ENCODE data around the gene MCF2L2. TPM values are rescaled to one million over a fixed set of nuclear protein-coding genes. Genes with fewer than 3 reads are reported as not detected.

MCF2L2 gene
- total RNA-seq, 2 donors from 2014 or later, result 3.0 to 3.3 TPM

DNA sequence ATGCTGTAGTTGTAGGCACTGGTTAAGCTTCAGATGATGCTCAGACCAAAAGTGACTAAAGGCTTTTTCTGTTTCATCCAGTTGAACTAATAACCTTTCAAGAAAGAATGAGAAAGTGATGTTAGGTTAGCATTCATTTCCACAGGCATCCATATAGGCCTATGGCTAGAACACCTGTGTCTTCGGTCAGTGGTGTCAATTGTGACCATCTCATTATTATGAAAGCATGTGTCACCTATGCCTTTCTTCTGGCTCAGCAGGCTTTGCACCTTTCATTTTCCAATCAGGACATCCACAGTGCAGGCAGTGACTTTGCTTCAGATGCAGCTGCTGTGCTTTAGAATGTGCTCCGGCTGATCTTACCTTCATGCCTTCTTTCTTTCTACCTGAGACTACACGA lies 117.5 kb downstream of the MCF2L2 start:
- Mint-ChIP-seq H3K27ac (no peak overlapping the region), H3K27me3 (no peaks in the 10 kb centered on the region), H3K36me3 (no peaks in the 10 kb centered on the region), H3K4me1 (ENCODE audit: low read depth in 2 of 2) (peaks cover 8 to 15% of the 10 kb centered on the region in 2 donors), H3K9me3 (no peaks in the 10 kb centered on the region), H3K4me3 (no peak overlapping the region)
- DNase-seq (ENCODE audit: low spot score) (no peak), ATAC-seq (no peak)

DNA sequence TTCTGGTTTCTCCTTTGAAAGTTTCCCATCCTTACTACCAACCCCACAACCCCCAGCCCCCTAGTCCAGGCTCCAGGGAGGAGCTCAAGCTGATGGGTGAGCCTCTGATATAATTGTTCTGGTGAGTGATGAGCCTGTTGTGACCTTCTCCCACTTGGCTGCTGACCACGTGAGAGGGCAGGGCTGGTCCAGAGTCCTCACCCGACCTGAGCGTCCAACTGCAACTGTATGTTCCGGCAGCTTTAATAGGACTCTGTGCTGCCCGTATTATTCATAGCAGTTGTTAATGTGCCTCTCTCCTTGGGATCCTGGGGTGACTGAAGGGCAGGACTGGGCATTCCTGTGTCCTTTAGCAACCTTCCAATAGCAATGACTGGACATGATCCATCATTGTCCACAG lies 119.1 kb downstream of the MCF2L2 start:
- Mint-ChIP-seq H3K4me1 (ENCODE audit: low read depth in 2 of 2) (peaks cover 8 to 15% of the 10 kb centered on the region in 2 donors), H3K27me3 (no peaks in the 10 kb centered on the region), H3K36me3 (no peaks in the 10 kb centered on the region), H3K27ac (no peak overlapping the region), H3K9me3 (no peaks in the 10 kb centered on the region), H3K4me3 (no peak overlapping the region)
- ATAC-seq (no peak), DNase-seq (ENCODE audit: low spot score) (no peak)

DNA sequence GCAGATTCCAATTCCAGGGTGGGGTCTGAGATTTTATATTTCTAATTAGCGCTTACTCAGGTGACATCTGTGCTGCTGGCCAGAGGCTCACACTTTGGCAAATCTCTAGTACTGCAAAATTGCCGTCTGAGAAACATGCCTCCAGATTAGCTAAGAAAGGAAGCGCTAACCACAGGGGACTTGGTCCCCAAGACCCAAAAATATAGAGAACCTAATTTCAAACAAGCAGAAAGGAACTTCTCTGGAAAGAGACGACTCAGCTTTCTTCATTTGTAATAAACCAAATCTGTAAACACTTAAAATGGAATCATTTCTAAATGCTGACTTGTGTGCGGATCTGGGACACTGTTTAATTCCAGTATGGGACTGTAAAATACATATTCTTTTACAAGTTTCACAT lies 119.7 kb downstream of the MCF2L2 start:
- H3K4me3 Mint-ChIP-seq, result no peak overlapping the region
- H3K4me1 Mint-ChIP-seq (ENCODE audit: low read depth in 2 of 2), result peaks cover 8 to 18% of the 10 kb centered on the region in 2 donors
- no peaks in the 10 kb centered on the region for H3K9me3 Mint-ChIP-seq
- no peaks in the 10 kb centered on the region for H3K27me3 Mint-ChIP-seq
- DNase-seq (ENCODE audit: low spot score) (no peak), ATAC-seq (no peak)
- H3K27ac Mint-ChIP-seq, result no peak overlapping the region
- no peaks in the 10 kb centered on the region for H3K36me3 Mint-ChIP-seq

DNA sequence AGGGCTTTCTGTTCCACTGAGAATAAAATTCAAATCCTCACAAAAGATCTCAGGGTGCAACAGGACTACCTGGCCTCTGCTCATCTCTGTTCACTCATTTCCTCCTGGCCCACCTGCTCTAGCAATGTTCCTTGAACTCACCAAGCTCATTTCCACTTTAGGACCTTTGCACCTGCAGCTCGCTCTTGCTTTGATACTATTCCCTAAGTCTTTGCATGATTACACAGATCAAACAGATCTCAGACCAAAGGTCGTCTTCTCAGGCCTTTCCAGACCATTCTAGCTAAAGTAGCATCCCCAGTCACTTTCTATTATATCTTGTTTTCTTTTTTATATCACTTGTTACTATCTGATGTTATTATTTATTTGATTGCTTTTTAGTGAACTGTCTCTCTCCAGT lies 120.7 kb downstream of the MCF2L2 start:
- peak overlapping the region in 1 of 2 donors; percentile 12 for H3K27ac Mint-ChIP-seq
- DNase-seq (ENCODE audit: low spot score), result no peak

DNA sequence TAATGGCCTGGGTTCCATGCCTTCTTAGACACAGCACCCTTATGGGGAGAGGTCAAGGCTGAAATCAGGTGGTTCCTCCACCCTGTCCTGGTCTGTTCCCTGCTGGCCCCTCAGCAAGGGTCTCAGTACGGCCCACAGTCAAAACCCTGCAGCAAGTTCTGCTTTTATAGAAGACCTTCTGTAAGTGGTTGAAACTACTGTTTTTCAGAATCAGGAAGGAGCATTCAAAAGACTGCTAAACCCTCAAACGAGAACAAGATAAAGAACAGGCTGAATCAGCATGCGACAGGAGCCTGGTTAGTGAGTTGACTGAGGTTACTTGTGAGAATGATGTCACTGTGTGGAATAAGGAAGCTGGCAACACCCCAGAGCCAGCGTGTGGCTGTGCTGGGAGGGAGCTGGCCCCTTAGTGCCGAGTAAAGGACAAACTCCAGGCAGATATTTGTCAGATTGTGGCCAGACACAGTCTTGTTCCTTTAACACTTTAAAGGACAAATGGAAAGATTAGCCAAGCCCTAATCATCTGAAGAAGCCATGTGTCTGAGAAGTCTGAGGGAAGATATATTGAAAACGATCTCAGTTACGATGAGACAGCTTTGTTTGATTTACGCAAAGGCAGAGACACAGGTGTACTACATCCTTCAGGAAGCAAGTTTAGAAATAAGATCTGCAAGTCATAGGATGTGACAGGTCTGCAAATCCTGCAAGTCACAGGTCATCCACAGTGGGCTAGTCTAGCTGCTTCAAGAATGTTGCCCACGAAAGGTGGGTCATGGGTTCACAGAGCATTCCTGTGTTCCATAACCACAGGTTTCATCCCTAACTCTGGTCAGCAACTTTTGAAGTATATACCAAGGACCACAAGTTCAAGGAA lies 121.4 kb downstream of the MCF2L2 start:
- DNase-seq (ENCODE audit: low spot score), result no peak
- H3K36me3 Mint-ChIP-seq, result no peaks in the 10 kb centered on the region
- H3K9me3 Mint-ChIP-seq, result no peaks in the 10 kb centered on the region
- H3K4me1 Mint-ChIP-seq (ENCODE audit: low read depth in 2 of 2), result peaks cover 13 to 27% of the 10 kb centered on the region in 2 donors
- H3K27ac Mint-ChIP-seq, result peak overlapping the region in 1 of 2 donors; percentile 67
- no peak overlapping the region for H3K4me3 Mint-ChIP-seq
- peak; percentile 83 to 90 for ATAC-seq
- H3K27me3 Mint-ChIP-seq, result no peaks in the 10 kb centered on the region

More for the DNA sequence above, 120.7 kb downstream of the MCF2L2 start:
- Mint-ChIP-seq H3K27me3 (no peaks in the 10 kb centered on the region), H3K4me3 (no peak overlapping the region), H3K9me3 (no peaks in the 10 kb centered on the region), H3K36me3 (no peaks in the 10 kb centered on the region), H3K4me1 (ENCODE audit: low read depth in 2 of 2) (peaks cover 8 to 23% of the 10 kb centered on the region in 2 donors)
- no peak for ATAC-seq

DNA sequence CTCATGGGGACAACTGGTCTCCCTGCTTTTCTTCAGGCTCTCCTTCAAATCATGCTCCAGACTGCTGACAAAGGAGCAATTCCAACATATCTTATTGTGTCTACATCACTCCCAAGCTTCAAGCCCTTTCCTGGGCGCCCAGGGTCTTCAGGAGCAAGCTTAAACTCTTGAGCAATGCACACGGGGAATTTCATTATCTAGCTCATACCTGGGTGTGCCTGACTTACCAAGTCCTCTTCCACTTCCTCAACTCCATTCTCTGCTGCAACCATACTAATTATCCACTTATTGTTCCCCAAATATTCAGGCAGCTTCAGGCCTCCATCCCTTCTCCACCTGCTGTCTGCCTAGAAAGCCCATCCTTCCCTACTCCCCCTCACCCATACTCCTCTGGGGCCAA lies 124.7 kb downstream of the MCF2L2 start:
- Mint-ChIP-seq H3K36me3 (no peaks in the 10 kb centered on the region), H3K4me1 (ENCODE audit: low read depth in 2 of 2) (peaks cover 20 to 35% of the 10 kb centered on the region in 2 donors), H3K27me3 (no peaks in the 10 kb centered on the region), H3K4me3 (no peak overlapping the region), H3K9me3 (no peaks in the 10 kb centered on the region), H3K27ac (peak overlapping the region in 1 of 2 donors; percentile 12)
- DNase-seq (ENCODE audit: low spot score), result no peak
- ATAC-seq, result no peak

DNA sequence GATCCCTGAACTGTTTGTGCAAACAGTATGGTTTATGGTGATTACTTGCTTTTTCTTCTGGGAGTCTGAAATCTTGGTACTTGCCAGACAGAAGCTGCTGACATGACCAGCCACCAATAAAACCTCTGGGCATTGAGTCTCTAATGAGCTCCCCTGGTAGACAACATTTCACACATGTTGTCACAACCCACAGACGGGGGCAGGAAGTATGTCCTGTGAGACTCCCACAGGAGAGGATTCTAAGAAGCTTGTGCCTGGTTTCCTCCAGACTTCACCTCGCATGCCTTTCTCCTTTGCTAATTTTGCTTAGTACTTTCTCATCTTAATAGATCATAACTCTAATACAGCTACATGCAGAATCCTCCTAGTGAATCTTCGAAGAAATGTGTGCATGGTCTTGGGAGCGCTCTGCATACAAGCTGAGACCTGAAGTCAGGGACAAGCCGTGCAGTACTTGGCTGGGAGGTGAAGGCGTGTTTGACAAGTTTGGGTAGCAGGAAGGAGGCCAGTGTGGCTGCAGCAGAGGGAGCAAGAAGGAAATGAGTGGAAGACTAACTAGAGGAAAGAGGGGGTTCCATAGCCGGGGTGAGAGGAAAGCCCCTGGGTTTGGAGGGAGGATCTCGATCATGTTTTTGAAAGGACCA lies 126.4 kb downstream of the MCF2L2 start:
- no peaks in the 10 kb centered on the region for H3K27me3 Mint-ChIP-seq
- H3K4me1 Mint-ChIP-seq (ENCODE audit: low read depth in 2 of 2), result peaks cover 20 to 29% of the 10 kb centered on the region in 2 donors
- H3K9me3 Mint-ChIP-seq, result no peaks in the 10 kb centered on the region
- ATAC-seq, result peak; percentile 60 to 81
- no peaks in the 10 kb centered on the region for H3K36me3 Mint-ChIP-seq
- no peak for DNase-seq (ENCODE audit: low spot score)
- H3K27ac Mint-ChIP-seq, result peak overlapping the region; percentile 5 to 6
- peak overlapping the region; percentile 9 for H3K4me3 Mint-ChIP-seq

DNA sequence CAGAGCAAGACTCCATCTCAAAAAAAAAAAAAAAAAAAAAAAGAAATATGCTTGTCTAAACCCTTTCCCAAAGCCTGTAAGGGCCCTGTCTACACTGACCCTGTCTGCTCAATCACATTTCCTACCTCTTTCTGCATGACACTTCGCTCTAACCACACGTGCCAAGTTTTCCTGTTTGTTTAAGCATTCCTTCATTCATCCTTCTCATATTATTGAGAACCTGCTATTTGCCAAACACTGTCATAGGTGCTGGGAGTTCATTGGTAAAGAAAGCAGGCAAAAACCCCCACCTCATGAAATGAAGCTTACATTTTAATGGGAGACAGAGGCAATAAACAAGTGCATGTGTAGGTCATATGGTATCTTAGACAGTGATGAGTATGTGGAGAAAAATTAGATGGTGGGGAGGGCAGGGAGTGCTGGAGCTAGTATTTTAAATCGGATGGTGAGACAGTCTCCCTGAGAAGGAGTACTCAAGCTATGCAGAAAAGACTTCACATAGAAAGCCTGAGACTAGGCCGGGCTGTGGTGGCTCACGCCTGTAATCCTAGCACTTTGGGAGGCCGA lies 127.3 kb downstream of the MCF2L2 start:
- Mint-ChIP-seq H3K4me1 (ENCODE audit: low read depth in 2 of 2) (peaks cover 12 to 19% of the 10 kb centered on the region in 2 donors), H3K36me3 (no peaks in the 10 kb centered on the region), H3K27me3 (no peaks in the 10 kb centered on the region)

DNA sequence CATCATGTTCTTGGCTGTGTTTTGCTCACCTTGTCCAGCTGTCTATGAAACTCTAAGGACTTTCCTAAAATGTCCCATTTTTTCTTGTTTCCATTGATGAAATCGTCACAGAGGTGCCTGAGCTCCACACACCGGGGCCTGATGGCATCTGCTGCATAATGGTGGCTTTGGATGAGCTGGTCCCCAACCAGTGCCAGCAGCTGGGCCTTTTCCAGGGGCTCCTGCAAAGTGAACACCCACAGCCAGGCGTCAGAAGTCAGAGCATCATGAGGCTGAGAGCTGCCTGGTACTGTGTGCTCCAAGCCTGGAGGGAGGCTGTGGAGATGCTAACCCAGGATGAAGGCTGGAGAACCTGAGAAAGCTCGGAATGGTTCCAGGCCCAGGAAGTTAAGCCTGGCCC lies 128.4 kb downstream of the MCF2L2 start:
- H3K4me1 Mint-ChIP-seq (ENCODE audit: low read depth in 2 of 2), result peaks cover 11 to 19% of the 10 kb centered on the region in 2 donors
- no peaks in the 10 kb centered on the region for H3K36me3 Mint-ChIP-seq
- H3K9me3 Mint-ChIP-seq, result no peaks in the 10 kb centered on the region
- no peak overlapping the region for H3K27ac Mint-ChIP-seq
- no peak overlapping the region for H3K4me3 Mint-ChIP-seq
- H3K27me3 Mint-ChIP-seq, result no peaks in the 10 kb centered on the region
- ATAC-seq (no peak), DNase-seq (ENCODE audit: low spot score) (no peak)

More for the DNA sequence above, 127.3 kb downstream of the MCF2L2 start:
- H3K4me3 Mint-ChIP-seq, result no peak overlapping the region
- DNase-seq (ENCODE audit: low spot score) (no peak), ATAC-seq (no peak)
- H3K9me3 Mint-ChIP-seq, result no peaks in the 10 kb centered on the region
- H3K27ac Mint-ChIP-seq, result peak overlapping the region in 1 of 2 donors; percentile 34

DNA sequence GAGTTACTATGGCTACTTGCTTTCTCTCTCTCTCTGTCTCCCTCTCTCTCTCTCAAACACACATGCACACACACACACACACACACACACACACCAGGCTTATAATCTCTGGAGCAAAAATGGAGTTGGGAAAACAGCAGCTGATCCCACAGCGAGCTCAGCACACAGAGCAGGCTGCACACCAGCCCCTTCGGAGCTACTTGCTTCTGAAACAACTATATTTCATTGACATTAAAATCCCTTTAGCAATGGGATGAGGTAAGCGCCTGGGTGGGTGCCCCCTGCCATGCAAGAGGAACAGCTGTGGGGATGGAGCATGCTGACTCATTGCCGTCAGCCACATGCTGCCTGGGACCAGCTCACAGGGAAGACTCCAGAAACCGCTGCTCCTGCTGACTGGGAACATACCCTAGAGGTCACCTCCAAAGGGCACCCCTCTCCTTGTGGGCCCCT lies 129.7 kb downstream of the MCF2L2 start:
- Mint-ChIP-seq H3K9me3 (no peaks in the 10 kb centered on the region), H3K4me3 (no peak overlapping the region), H3K36me3 (no peaks in the 10 kb centered on the region), H3K27ac (no peak overlapping the region), H3K27me3 (no peaks in the 10 kb centered on the region), H3K4me1 (ENCODE audit: low read depth in 2 of 2) (peaks cover 11 to 16% of the 10 kb centered on the region in 2 donors)
- ATAC-seq, result peak in 1 of 2 donors; percentile 24
- no peak for DNase-seq (ENCODE audit: low spot score)

DNA sequence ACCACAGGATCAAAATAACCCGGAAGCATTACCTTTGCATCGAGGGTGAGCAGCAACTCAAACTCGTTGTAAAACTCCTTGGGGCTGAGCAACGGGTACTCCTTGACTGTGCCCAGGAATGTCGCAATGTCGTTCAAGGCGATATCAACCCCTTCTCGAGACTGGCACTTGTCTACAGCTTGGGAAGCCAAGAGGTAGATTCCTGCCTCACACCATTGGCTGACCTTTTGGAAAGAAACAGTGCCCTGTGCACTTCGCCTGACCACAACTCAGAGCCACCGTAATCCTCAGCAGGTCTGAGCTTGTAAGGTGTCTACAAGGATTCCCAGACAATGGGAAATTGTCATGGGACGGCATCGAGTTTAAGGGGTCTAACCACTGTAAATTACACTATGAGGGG lies 131.5 kb downstream of the MCF2L2 start:
- no peak for ATAC-seq
- no peak overlapping the region for H3K4me3 Mint-ChIP-seq
- no peaks in the 10 kb centered on the region for H3K36me3 Mint-ChIP-seq
- peaks cover 6 to 7% of the 10 kb centered on the region in 2 donors for H3K4me1 Mint-ChIP-seq (ENCODE audit: low read depth in 2 of 2)
- DNase-seq (ENCODE audit: low spot score), result no peak
- no peak overlapping the region for H3K27ac Mint-ChIP-seq
- H3K27me3 Mint-ChIP-seq, result no peaks in the 10 kb centered on the region
- H3K9me3 Mint-ChIP-seq, result no peaks in the 10 kb centered on the region

DNA sequence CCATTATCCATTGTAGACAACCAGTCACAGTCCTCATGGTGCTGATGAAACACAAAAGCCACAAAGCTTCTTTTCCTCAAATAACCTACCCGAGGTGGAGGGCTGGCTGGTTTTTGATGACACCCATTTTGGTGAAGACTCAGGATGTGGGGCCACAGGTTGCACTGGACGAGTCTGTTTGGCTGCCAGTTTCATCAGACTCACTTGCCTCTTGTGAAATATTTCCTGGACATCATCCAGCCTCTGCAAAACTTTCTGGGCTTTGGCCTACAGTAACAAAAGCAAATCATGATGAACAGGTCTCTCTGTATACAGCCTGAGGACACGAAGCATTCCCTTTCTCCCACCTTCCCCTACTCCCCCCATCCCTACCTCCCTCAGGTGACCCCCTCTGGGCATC lies 133.2 kb downstream of the MCF2L2 start:
- peak overlapping the region in 1 of 2 donors; percentile 34 for H3K27ac Mint-ChIP-seq
- no peaks in the 10 kb centered on the region for H3K36me3 Mint-ChIP-seq
- DNase-seq (ENCODE audit: low spot score), result no peak
- H3K27me3 Mint-ChIP-seq, result no peaks in the 10 kb centered on the region
- ATAC-seq, result peak; percentile 37 to 73
- H3K9me3 Mint-ChIP-seq, result no peaks in the 10 kb centered on the region
- no peak overlapping the region for H3K4me3 Mint-ChIP-seq
- no peaks in the 10 kb centered on the region for H3K4me1 Mint-ChIP-seq (ENCODE audit: low read depth in 2 of 2)

DNA sequence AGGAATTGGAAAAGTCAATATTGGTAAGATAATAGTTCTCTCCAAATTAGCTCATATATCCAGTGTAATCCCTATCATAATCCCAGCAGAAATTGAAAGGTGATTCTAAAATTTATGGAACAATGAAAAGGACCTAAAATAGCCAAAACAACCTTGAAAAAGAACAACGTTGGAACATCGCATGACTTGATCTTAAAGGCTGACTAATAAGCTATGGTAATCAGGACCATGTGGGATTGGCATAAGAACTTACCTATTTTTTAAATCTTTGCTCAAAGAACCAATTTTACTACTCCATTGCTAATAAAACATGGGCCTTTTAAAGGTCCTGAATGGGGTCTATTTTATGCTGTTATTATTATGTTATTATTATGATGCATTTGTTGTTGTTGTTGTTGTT lies 134.5 kb downstream of the MCF2L2 start:
- H3K27ac Mint-ChIP-seq, result no peak overlapping the region
- DNase-seq (ENCODE audit: low spot score) (no peak), ATAC-seq (no peak)
- H3K36me3 Mint-ChIP-seq, result no peaks in the 10 kb centered on the region
- H3K27me3 Mint-ChIP-seq, result no peaks in the 10 kb centered on the region
- no peaks in the 10 kb centered on the region for H3K9me3 Mint-ChIP-seq
- H3K4me1 Mint-ChIP-seq (ENCODE audit: low read depth in 2 of 2), result no peaks in the 10 kb centered on the region
- no peak overlapping the region for H3K4me3 Mint-ChIP-seq

DNA sequence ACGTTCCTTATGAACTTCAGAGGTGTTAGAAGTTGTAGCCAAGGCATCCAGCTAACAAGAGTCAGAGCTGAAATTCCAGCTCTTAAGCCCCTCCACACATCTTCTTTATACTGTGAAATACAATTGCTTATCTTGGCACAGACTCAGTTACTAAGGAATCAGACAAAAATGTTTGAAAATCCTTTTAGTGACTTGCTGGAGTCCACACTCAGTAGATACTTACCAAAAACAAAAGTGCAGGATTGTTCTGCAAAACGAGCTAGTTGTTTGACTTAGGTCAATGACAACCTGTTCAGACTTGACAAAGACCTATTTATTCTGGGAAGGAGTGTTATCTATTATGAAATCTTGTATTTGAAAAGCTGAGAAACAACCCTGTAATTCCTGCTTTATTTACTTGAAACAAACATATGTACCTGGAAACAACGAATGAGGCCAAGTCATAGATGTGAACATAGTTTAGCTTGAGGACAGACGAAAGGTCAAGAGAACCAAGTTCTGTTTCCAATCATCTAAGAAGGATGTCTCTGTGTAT lies 136.9 kb downstream of the MCF2L2 start:
- DNase-seq (ENCODE audit: low spot score), result no peak
- no peaks in the 10 kb centered on the region for H3K9me3 Mint-ChIP-seq
- no peak overlapping the region for H3K27ac Mint-ChIP-seq
- ATAC-seq, result no peak
- H3K4me1 Mint-ChIP-seq (ENCODE audit: low read depth in 2 of 2), result peaks cover 7% of the 10 kb centered on the region in 2 donors
- H3K4me3 Mint-ChIP-seq, result no peak overlapping the region
- H3K27me3 Mint-ChIP-seq, result no peaks in the 10 kb centered on the region
- no peaks in the 10 kb centered on the region for H3K36me3 Mint-ChIP-seq
